ENCODE measurements around the gene DCN. TPM values are rescaled to one million over a fixed set of nuclear protein-coding genes. Genes with fewer than 3 reads are reported as not detected.
A peak's percentile ranks its signal among the peaks of the same experiment; 100 is the strongest.

DCN gene
- total RNA-seq, 1 experiment from 2014 or later: 0.95 TPM

GRCh38 chr12:91113621-91114020 lies 69.0 kb downstream of the DCN start:
- Histone ChIP-seq H3K4me1 (peaks cover 11% of the 10 kb centered on the region; the same call in 1 of the 2 replicates), H3K9me3 (no peaks in the 10 kb centered on the region), H3K36me3 (ENCODE audit: control insufficient read depth, insufficient read depth, low read length) (no peaks in the 10 kb centered on the region), H3K27me3 (replicated peaks; ENCODE audit: control insufficient read depth, insufficient read depth, low read length) (no peaks in the 10 kb centered on the region), H3K4me3 (ENCODE audit: low read depth, low read length) (no peak overlapping the region)
- Mint-ChIP-seq H3K36me3 (ENCODE audit: insufficient read depth, unreplicated experiment) (no peaks in the 10 kb centered on the region), H3K27ac (ENCODE audit: unreplicated experiment) (no peak overlapping the region), H3K4me1 (ENCODE audit: low read depth, unreplicated experiment) (peaks cover 13% of the 10 kb centered on the region), H3K4me3 (ENCODE audit: unreplicated experiment) (no peak overlapping the region), H3K27me3 (ENCODE audit: insufficient read depth, unreplicated experiment) (no peaks in the 10 kb centered on the region), H3K9me3 (ENCODE audit: unreplicated experiment) (no peaks in the 10 kb centered on the region)
- CTCF ChIA-PET: no interaction called here
- POLR2A ChIA-PET: no interaction called here
- no peak for DNase-seq
- no peak for TF ChIP-seq CTCF (IDR thresholded peaks at IDR 0.05; ENCODE audit: insufficient read depth in 1 of 2, low read depth in 1 of 2, low read length in 1 of 2, severe bottlenecking in 1 of 2, unreplicated experiment in 1 of 2)
- no TSS peak for BruUV-seq (replicated peaks)
- intact Hi-C loops (cut with micrococcal nuclease; ENCODE audit: unreplicated experiment): no loop called here

GRCh38 chr12:91111366-91112325 lies 71.0 kb downstream of the DCN start, which contains the start of gene LUM:
Gene LUM, minus strand, starts transcription at chr12:91111494. Its CDS starts 2,515 bp downstream, at chr12:91108979.
- peak within 1 kb of the TSS; percentile 52 for H3K4me3 Mint-ChIP-seq (ENCODE audit: unreplicated experiment)
- no peaks in the 10 kb centered on the region for H3K36me3 Mint-ChIP-seq (ENCODE audit: insufficient read depth, unreplicated experiment)
- Histone ChIP-seq H3K36me3 (ENCODE audit: control insufficient read depth, insufficient read depth, low read length) (no peaks in the 10 kb centered on the region), H3K4me1 (peaks cover 11% of the 10 kb centered on the region; the same call in 1 of the 2 replicates), H3K9me3 (no peaks in the 10 kb centered on the region), H3K4me3 (ENCODE audit: low read depth, low read length) (no peak within 1 kb of the TSS), H3K27me3 (replicated peaks; ENCODE audit: control insufficient read depth, insufficient read depth, low read length) (no peaks in the 10 kb centered on the region)
- intact Hi-C loops (cut with micrococcal nuclease; ENCODE audit: unreplicated experiment): loop anchor here (1.0 kb wide), 1 partner anchor 33 kb away; no protein-coding TSS in a partner anchor
- no peaks in the 10 kb centered on the region for H3K27me3 Mint-ChIP-seq (ENCODE audit: insufficient read depth, unreplicated experiment)
- POLR2A ChIA-PET: interaction anchor here (0.6 kb wide), 1 partner anchor 108 kb away, joined by 4 read pairs; no protein-coding TSS in a partner anchor
- no TSS peak for BruUV-seq (replicated peaks)
- TF ChIP-seq CTCF (IDR thresholded peaks at IDR 0.05; ENCODE audit: insufficient read depth in 1 of 2, low read depth in 1 of 2, low read length in 1 of 2, severe bottlenecking in 1 of 2, unreplicated experiment in 1 of 2): no peak
- H3K27ac Mint-ChIP-seq (ENCODE audit: unreplicated experiment): peak within 1 kb of the TSS; percentile 63
- H3K4me1 Mint-ChIP-seq (ENCODE audit: low read depth, unreplicated experiment): peaks cover 13% of the 10 kb centered on the region
- CTCF ChIA-PET: interaction anchor here (1.0 kb wide), 2 partner anchors 134 to 244 kb away, joined by 3 read pairs; no protein-coding TSS in a partner anchor
- no peaks in the 10 kb centered on the region for H3K9me3 Mint-ChIP-seq (ENCODE audit: unreplicated experiment)
- peak in 1 of 2 experiments; percentile 7 for DNase-seq

- TF ChIP-seq CTCF (IDR thresholded peaks at IDR 0.05; ENCODE audit: insufficient read depth in 1 of 2, low read depth in 1 of 2, low read length in 1 of 2, severe bottlenecking in 1 of 2, unreplicated experiment in 1 of 2): no peak
- H3K4me3 ChIP-seq (ENCODE audit: low read depth, low read length): no peak overlapping the region
- intact Hi-C loops (cut with micrococcal nuclease; ENCODE audit: unreplicated experiment): no loop called here
- no peaks in the 10 kb centered on the region for H3K27me3 ChIP-seq (replicated peaks; ENCODE audit: control insufficient read depth, insufficient read depth, low read length)
- ChIA-PET CTCF (no interaction called here), POLR2A (no interaction called here)
- Mint-ChIP-seq H3K36me3 (ENCODE audit: insufficient read depth, unreplicated experiment) (no peaks in the 10 kb centered on the region), H3K9me3 (ENCODE audit: unreplicated experiment) (no peaks in the 10 kb centered on the region), H3K4me3 (ENCODE audit: unreplicated experiment) (no peak overlapping the region), H3K4me1 (ENCODE audit: low read depth, unreplicated experiment) (peaks cover 11% of the 10 kb centered on the region), H3K27ac (ENCODE audit: unreplicated experiment) (no peak overlapping the region), H3K27me3 (ENCODE audit: insufficient read depth, unreplicated experiment) (no peaks in the 10 kb centered on the region)
- peaks cover 9% of the 10 kb centered on the region; the same call in 1 of the 2 replicates for H3K4me1 ChIP-seq
- no peaks in the 10 kb centered on the region for H3K9me3 ChIP-seq
- DNase-seq: no peak
- BruUV-seq (replicated peaks): no TSS peak
- no peaks in the 10 kb centered on the region for H3K36me3 ChIP-seq (ENCODE audit: control insufficient read depth, insufficient read depth, low read length)
These were observed 72.2 kb downstream of the DCN start for GRCh38 chr12:91110311-91110924.

Data from Caco-2 (cell line).